Measurements from ENCODE around the gene GRB10.

Gene GRB10

GRCh38 chr7:50619684-50620083 is 163.0 kb downstream of the GRB10 start:
- H3K9me3 Mint-ChIP-seq: no peaks in the 10 kb centered on the region

GRCh38 chr7:50618281-50618680 is 164.4 kb downstream of the GRB10 start:
- no peaks in the 10 kb centered on the region for H3K9me3 Mint-ChIP-seq
- no peaks in the 10 kb centered on the region for H3K4me1 Mint-ChIP-seq
- H3K27me3 Mint-ChIP-seq: peaks cover 6% of the 10 kb centered on the region
- H3K27ac Mint-ChIP-seq: no peak overlapping the region
- no peak for DNase-seq (ENCODE audit: low spot score in 2 of 2)
- H3K36me3 Mint-ChIP-seq: no peaks in the 10 kb centered on the region
- no peak overlapping the region for H3K4me3 Mint-ChIP-seq
- ATAC-seq (ENCODE audit: low read depth): no peak

More at GRCh38 chr7:50619684-50620083, 163.0 kb downstream of the GRB10 start:
- Mint-ChIP-seq H3K36me3 (no peaks in the 10 kb centered on the region), H3K27me3 (peaks cover 6% of the 10 kb centered on the region), H3K27ac (no peak overlapping the region), H3K4me3 (no peak overlapping the region), H3K4me1 (no peaks in the 10 kb centered on the region)
- no peak for DNase-seq (ENCODE audit: low spot score in 2 of 2)
- no peak for ATAC-seq (ENCODE audit: low read depth)

GRCh38 chr7:50615519-50616080 is 167.1 kb downstream of the GRB10 start:
- DNase-seq (ENCODE audit: low spot score in 2 of 2): no peak
- ATAC-seq (ENCODE audit: low read depth): no peak
- Mint-ChIP-seq H3K9me3 (no peaks in the 10 kb centered on the region), H3K4me3 (no peak overlapping the region), H3K27me3 (peaks cover 8% of the 10 kb centered on the region), H3K36me3 (no peaks in the 10 kb centered on the region), H3K27ac (no peak overlapping the region), H3K4me1 (no peaks in the 10 kb centered on the region)

- no peaks in the 10 kb centered on the region for H3K36me3 Mint-ChIP-seq
- H3K27ac Mint-ChIP-seq: no peak overlapping the region
- H3K9me3 Mint-ChIP-seq: no peaks in the 10 kb centered on the region
- ATAC-seq (ENCODE audit: low read depth): no peak
- no peaks in the 10 kb centered on the region for H3K4me1 Mint-ChIP-seq
- no peak overlapping the region for H3K4me3 Mint-ChIP-seq
- peaks cover 8% of the 10 kb centered on the region for H3K27me3 Mint-ChIP-seq
- DNase-seq (ENCODE audit: low spot score in 2 of 2): no peak
Observed at GRCh38 chr7:50614721-50615518, 167.8 kb downstream of the GRB10 start.

GRCh38 chr7:50613473-50613872 is 169.2 kb downstream of the GRB10 start:
- no peak for DNase-seq (ENCODE audit: low spot score in 2 of 2)
- no peaks in the 10 kb centered on the region for H3K9me3 Mint-ChIP-seq
- no peaks in the 10 kb centered on the region for H3K4me1 Mint-ChIP-seq
- ATAC-seq (ENCODE audit: low read depth): no peak
- peaks cover 2% of the 10 kb centered on the region for H3K27me3 Mint-ChIP-seq
- H3K27ac Mint-ChIP-seq: no peak overlapping the region
- no peak overlapping the region for H3K4me3 Mint-ChIP-seq
- H3K36me3 Mint-ChIP-seq: no peaks in the 10 kb centered on the region

- no peak overlapping the region for H3K4me3 Mint-ChIP-seq
- DNase-seq (ENCODE audit: low spot score in 2 of 2) (no peak), ATAC-seq (ENCODE audit: low read depth) (no peak)
- H3K9me3 Mint-ChIP-seq: no peaks in the 10 kb centered on the region
- H3K36me3 Mint-ChIP-seq: peaks cover 3% of the 10 kb centered on the region
- peaks cover 2% of the 10 kb centered on the region for H3K27me3 Mint-ChIP-seq
- peaks cover 6% of the 10 kb centered on the region for H3K4me1 Mint-ChIP-seq
- H3K27ac Mint-ChIP-seq: no peak overlapping the region
Observed at GRCh38 chr7:50612704-50613103, 170.0 kb downstream of the GRB10 start.

- ATAC-seq (ENCODE audit: low read depth) (no peak), DNase-seq (ENCODE audit: low spot score in 2 of 2) (no peak)
- H3K9me3 Mint-ChIP-seq: peaks cover 2% of the 10 kb centered on the region
- H3K4me1 Mint-ChIP-seq: peaks cover 8% of the 10 kb centered on the region
- peaks cover 3% of the 10 kb centered on the region for H3K36me3 Mint-ChIP-seq
- no peak overlapping the region for H3K4me3 Mint-ChIP-seq
- H3K27me3 Mint-ChIP-seq: peaks cover 2% of the 10 kb centered on the region
- H3K27ac Mint-ChIP-seq: no peak overlapping the region
Observed at GRCh38 chr7:50610521-50611277, 172.0 kb downstream of the GRB10 start.

GRCh38 chr7:50608196-50608906 is 174.3 kb downstream of the GRB10 start:
- Mint-ChIP-seq H3K27ac (peak overlapping the region; percentile 23), H3K9me3 (peaks cover 2% of the 10 kb centered on the region), H3K36me3 (peaks cover 3% of the 10 kb centered on the region), H3K4me1 (peaks cover 8% of the 10 kb centered on the region), H3K27me3 (peaks cover 2% of the 10 kb centered on the region), H3K4me3 (peak overlapping the region; percentile 22)
- DNase-seq (ENCODE audit: low spot score in 2 of 2): no peak
- ATAC-seq (ENCODE audit: low read depth): peak; percentile 41

GRCh38 chr7:50607524-50608125 is 175.1 kb downstream of the GRB10 start:
- H3K4me1 Mint-ChIP-seq: peaks cover 8% of the 10 kb centered on the region
- ATAC-seq (ENCODE audit: low read depth) (no peak), DNase-seq (ENCODE audit: low spot score in 2 of 2) (no peak)
- peak overlapping the region; percentile 22 for H3K4me3 Mint-ChIP-seq
- no peaks in the 10 kb centered on the region for H3K27me3 Mint-ChIP-seq
- peak overlapping the region; percentile 23 for H3K27ac Mint-ChIP-seq
- peaks cover 2% of the 10 kb centered on the region for H3K9me3 Mint-ChIP-seq
- H3K36me3 Mint-ChIP-seq: peaks cover 3% of the 10 kb centered on the region

GRCh38 chr7:50605059-50605458 is 177.6 kb downstream of the GRB10 start:
- no peak for ATAC-seq (ENCODE audit: low read depth)
- Mint-ChIP-seq H3K4me3 (no peak overlapping the region), H3K4me1 (peaks cover 8% of the 10 kb centered on the region)

GRCh38 chr7:50603287-50603686 is 179.4 kb downstream of the GRB10 start:
- no peak for DNase-seq (ENCODE audit: low spot score in 2 of 2)
- no peak overlapping the region for H3K4me3 Mint-ChIP-seq
- H3K27ac Mint-ChIP-seq: no peak overlapping the region
- peaks cover 5% of the 10 kb centered on the region for H3K27me3 Mint-ChIP-seq
- peaks cover 2% of the 10 kb centered on the region for H3K9me3 Mint-ChIP-seq
- H3K4me1 Mint-ChIP-seq: peaks cover 8% of the 10 kb centered on the region
- H3K36me3 Mint-ChIP-seq: peaks cover 3% of the 10 kb centered on the region
- no peak for ATAC-seq (ENCODE audit: low read depth)

More at GRCh38 chr7:50605059-50605458, 177.6 kb downstream of the GRB10 start:
- no peak for DNase-seq (ENCODE audit: low spot score in 2 of 2)
- Mint-ChIP-seq H3K27me3 (peaks cover 3% of the 10 kb centered on the region), H3K36me3 (peaks cover 3% of the 10 kb centered on the region), H3K9me3 (peaks cover 2% of the 10 kb centered on the region), H3K27ac (no peak overlapping the region)

GRCh38 chr7:50599385-50599784 is 183.3 kb downstream of the GRB10 start:
- H3K27ac Mint-ChIP-seq: no peak overlapping the region
- no peak for ATAC-seq (ENCODE audit: low read depth)

GRCh38 chr7:50598460-50599343 is 184.0 kb downstream of the GRB10 start:
- H3K4me1 Mint-ChIP-seq: no peaks in the 10 kb centered on the region

More at GRCh38 chr7:50599385-50599784, 183.3 kb downstream of the GRB10 start:
- no peak for DNase-seq (ENCODE audit: low spot score in 2 of 2)
- H3K27me3 Mint-ChIP-seq: peaks cover 10% of the 10 kb centered on the region
- no peak overlapping the region for H3K4me3 Mint-ChIP-seq
- no peaks in the 10 kb centered on the region for H3K4me1 Mint-ChIP-seq
- H3K9me3 Mint-ChIP-seq: no peaks in the 10 kb centered on the region
- H3K36me3 Mint-ChIP-seq: no peaks in the 10 kb centered on the region

More at GRCh38 chr7:50598460-50599343, 184.0 kb downstream of the GRB10 start:
- DNase-seq (ENCODE audit: low spot score in 2 of 2) (no peak), ATAC-seq (ENCODE audit: low read depth) (no peak)
- Mint-ChIP-seq H3K27me3 (peaks cover 10% of the 10 kb centered on the region), H3K4me3 (no peak overlapping the region), H3K36me3 (no peaks in the 10 kb centered on the region), H3K27ac (no peak overlapping the region), H3K9me3 (no peaks in the 10 kb centered on the region)
